SK-N-SH treated with all-trans-retinoic acid at 6 μM for 48 hours (cell line): Measurements from ENCODE around the gene SRBD1.

Source experiments
- ATAC-seq: fragments of 200-7000 bp; cut with Tn5 transposase; 3 replicates; pipeline ENCODE4 v1.9.1; 2020; ENCODE audit warnings: mild to moderate bottlenecking, moderate library complexity
- ARNTL ChIP-seq: fragments of 450-650 bp; formaldehyde crosslinking; IDR thresholded peaks from 2 replicates; pipeline ENCODE4 v1.5.0; 2020; ENCODE audit warnings: low read depth, mild to moderate bottlenecking, moderate library complexity, borderline replicate concordance
- BACH2 ChIP-seq: fragments of 250-450 bp; sonication (Bioruptor Pico); IDR thresholded peaks from 2 replicates; pipeline ENCODE4 v1.9.0; 2021; ENCODE audit warnings: mild to moderate bottlenecking, borderline replicate concordance
- CSDC2 ChIP-seq: fragments of 250-450 bp; sonication (Bioruptor Pico); IDR thresholded peaks from 2 replicates; pipeline ENCODE4 v1.5.0; 2020; ENCODE audit warnings: mild to moderate bottlenecking, moderate library complexity
- CSRNP3 ChIP-seq: fragments of 250-450 bp; sonication (Bioruptor Pico); IDR thresholded peaks from 2 replicates; pipeline ENCODE4 v1.5.1; 2021; ENCODE audit warnings: mild to moderate bottlenecking, moderate library complexity
- ESRRG ChIP-seq: fragments of 250-450 bp; sonication (Bioruptor Pico); IDR thresholded peaks from 2 replicates; pipeline ENCODE4 v1.6.1; 2021; ENCODE audit warnings: mild to moderate bottlenecking
- GLIS3 ChIP-seq: fragments of 250-450 bp; sonication (Bioruptor Pico); IDR thresholded peaks from 2 replicates; pipeline ENCODE4 v1.5.0; 2020; ENCODE audit warnings: mild to moderate bottlenecking, moderate library complexity
- ISL1 ChIP-seq: fragments of 250-450 bp; sonication (Bioruptor Pico); IDR thresholded peaks from 2 replicates; pipeline ENCODE4 v2.1.2; 2022; ENCODE audit warnings: mild to moderate bottlenecking, moderate library complexity
- OSR1 ChIP-seq: fragments of 250-450 bp; sonication (Bioruptor Pico); IDR thresholded peaks from 2 replicates; pipeline ENCODE4 v1.8.0; 2022; ENCODE audit warnings: moderate library complexity, mild to moderate bottlenecking, inconsistent platforms
- PATZ1 ChIP-seq: fragments of 250-450 bp; sonication (Bioruptor Pico); IDR thresholded peaks from 2 replicates; pipeline ENCODE4 v1.8.0; 2020; ENCODE audit warnings: mild to moderate bottlenecking, moderate library complexity, borderline replicate concordance
- PPARA ChIP-seq: fragments of 250-450 bp; sonication (Bioruptor Pico); IDR thresholded peaks from 2 replicates; pipeline ENCODE4 v1.5.0; 2020; ENCODE audit warnings: mild to moderate bottlenecking, borderline replicate concordance
- RARB ChIP-seq: fragments of 250-450 bp; sonication (Bioruptor Pico); IDR thresholded peaks from 2 replicates; pipeline ENCODE4 v1.8.0; 2021; ENCODE audit warnings: mild to moderate bottlenecking, moderate library complexity
- SNAI2 ChIP-seq: fragments of 250-450 bp; sonication (Bioruptor Pico); IDR thresholded peaks from 2 replicates; pipeline ENCODE4 v1.5.0; 2020; ENCODE audit warnings: mild to moderate bottlenecking, moderate library complexity
- TCF4 ChIP-seq: fragments of 250-450 bp; sonication (Bioruptor Pico); IDR thresholded peaks from 2 replicates; pipeline ENCODE4 v1.8.0; 2021; ENCODE audit warnings: mild to moderate bottlenecking, moderate library complexity, borderline replicate concordance
- TOX ChIP-seq: fragments of 250-450 bp; sonication (Bioruptor Pico); IDR thresholded peaks from 2 replicates; pipeline ENCODE4 v1.8.0; 2021; ENCODE audit warnings: mild to moderate bottlenecking, moderate library complexity, borderline replicate concordance
- TSHZ2 ChIP-seq: fragments of 250-450 bp; sonication (Bioruptor Pico); IDR thresholded peaks from 2 replicates; pipeline ENCODE4 v1.5.0; 2020; ENCODE audit warnings: mild to moderate bottlenecking, moderate library complexity
- ZC3H10 ChIP-seq: fragments of 250-450 bp; sonication (Bioruptor Pico); IDR thresholded peaks from 2 replicates; pipeline ENCODE4 v1.5.1; 2021; ENCODE audit warnings: mild to moderate bottlenecking, moderate library complexity
- ZFP3 ChIP-seq: fragments of 250-450 bp; sonication (Bioruptor Pico); IDR thresholded peaks from 2 replicates; pipeline ENCODE4 v1.5.0; 2020; ENCODE audit warnings: mild to moderate bottlenecking, moderate library complexity
- ZNF565 ChIP-seq: fragments of 450-650 bp; formaldehyde crosslinking; conservative IDR thresholded peaks from 2 replicates; pipeline ENCODE4 v1.5.0; 2020; ENCODE audit warnings: low read depth, mild to moderate bottlenecking, moderate library complexity
- ZNF70 ChIP-seq: fragments of 450-650 bp; formaldehyde crosslinking; IDR thresholded peaks from 2 replicates; pipeline ENCODE4 v1.5.0; 2020; ENCODE audit warnings: mild to moderate bottlenecking, moderate library complexity
- ZNF8 ChIP-seq: fragments of 450-650 bp; formaldehyde crosslinking; IDR thresholded peaks from 2 replicates; pipeline ENCODE4 v1.5.0; 2020; ENCODE audit warnings: mild to moderate bottlenecking, moderate library complexity
- TF ChIP-seq, protein P1 (sequence below): fragments of 250-450 bp; sonication (Bioruptor Pico); IDR thresholded peaks from 2 replicates; pipeline ENCODE4 v1.8.0; 2021; ENCODE audit warnings: low read depth, mild to moderate bottlenecking, moderate library complexity, borderline replicate concordance

The SRBD1 gene

GRCh38 chr2:45596761-45597160 lies 14.3 kb downstream of the SRBD1 start:
- no peak for ATAC-seq

GRCh38 chr2:45595721-45596435 lies 15.2 kb downstream of the SRBD1 start:
- TF ChIP-seq ARNTL (CRISPR knock-in tag), result no peak
- no peak for TF ChIP-seq OSR1 (CRISPR knock-in tag)
- no peak for TF ChIP-seq ZNF565 (CRISPR knock-in tag)
- TF ChIP-seq ZFP3 (CRISPR knock-in tag), result no peak
- ATAC-seq, result peak; percentile 68

More at GRCh38 chr2:45596761-45597160, 14.3 kb downstream of the SRBD1 start:
- TF ChIP-seq ZNF70 (CRISPR knock-in tag) (no peak), ISL1 (CRISPR knock-in tag) (no peak), ZNF8 (CRISPR knock-in tag) (no peak), RARB (CRISPR knock-in tag) (no peak), TOX (CRISPR knock-in tag) (no peak), TCF4 (no peak), SNAI2 (CRISPR knock-in tag) (no peak), PPARA (CRISPR knock-in tag) (no peak), GLIS3 (CRISPR knock-in tag) (no peak), CSRNP3 (CRISPR knock-in tag) (no peak)

- no peak for ATAC-seq
- TF ChIP-seq RARB (CRISPR knock-in tag), result no peak
- TF ChIP-seq ZNF565 (CRISPR knock-in tag), result no peak
- TF ChIP-seq, protein P1, sequence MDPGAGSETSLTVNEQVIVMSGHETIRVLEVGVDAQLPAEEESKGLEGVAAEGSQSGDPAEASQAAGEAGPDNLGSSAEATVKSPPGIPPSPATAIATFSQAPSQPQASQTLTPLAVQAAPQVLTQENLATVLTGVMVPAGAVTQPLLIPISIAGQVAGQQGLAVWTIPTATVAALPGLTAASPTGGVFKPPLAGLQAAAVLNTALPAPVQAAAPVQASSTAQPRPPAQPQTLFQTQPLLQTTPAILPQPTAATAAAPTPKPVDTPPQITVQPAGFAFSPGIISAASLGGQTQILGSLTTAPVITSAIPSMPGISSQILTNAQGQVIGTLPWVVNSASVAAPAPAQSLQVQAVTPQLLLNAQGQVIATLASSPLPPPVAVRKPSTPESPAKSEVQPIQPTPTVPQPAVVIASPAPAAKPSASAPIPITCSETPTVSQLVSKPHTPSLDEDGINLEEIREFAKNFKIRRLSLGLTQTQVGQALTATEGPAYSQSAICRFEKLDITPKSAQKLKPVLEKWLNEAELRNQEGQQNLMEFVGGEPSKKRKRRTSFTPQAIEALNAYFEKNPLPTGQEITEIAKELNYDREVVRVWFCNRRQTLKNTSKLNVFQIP (CRISPR knock-in tag), result no peak
- TF ChIP-seq SNAI2 (CRISPR knock-in tag), result no peak
- no peak for TF ChIP-seq PPARA (CRISPR knock-in tag)
- no peak for TF ChIP-seq ZC3H10
- TF ChIP-seq BACH2, result no peak
- no peak for TF ChIP-seq CSDC2
- no peak for TF ChIP-seq ZNF70 (CRISPR knock-in tag)
- no peak for TF ChIP-seq ESRRG (CRISPR knock-in tag)
- no peak for TF ChIP-seq OSR1 (CRISPR knock-in tag)
- TF ChIP-seq CSRNP3 (CRISPR knock-in tag), result no peak
- TF ChIP-seq PATZ1 (CRISPR knock-in tag), result no peak
- TF ChIP-seq TCF4, result no peak
- TF ChIP-seq GLIS3 (CRISPR knock-in tag), result no peak
Measured at GRCh38 chr2:45591073-45591472, 20.0 kb downstream of the SRBD1 start.

DNA sequence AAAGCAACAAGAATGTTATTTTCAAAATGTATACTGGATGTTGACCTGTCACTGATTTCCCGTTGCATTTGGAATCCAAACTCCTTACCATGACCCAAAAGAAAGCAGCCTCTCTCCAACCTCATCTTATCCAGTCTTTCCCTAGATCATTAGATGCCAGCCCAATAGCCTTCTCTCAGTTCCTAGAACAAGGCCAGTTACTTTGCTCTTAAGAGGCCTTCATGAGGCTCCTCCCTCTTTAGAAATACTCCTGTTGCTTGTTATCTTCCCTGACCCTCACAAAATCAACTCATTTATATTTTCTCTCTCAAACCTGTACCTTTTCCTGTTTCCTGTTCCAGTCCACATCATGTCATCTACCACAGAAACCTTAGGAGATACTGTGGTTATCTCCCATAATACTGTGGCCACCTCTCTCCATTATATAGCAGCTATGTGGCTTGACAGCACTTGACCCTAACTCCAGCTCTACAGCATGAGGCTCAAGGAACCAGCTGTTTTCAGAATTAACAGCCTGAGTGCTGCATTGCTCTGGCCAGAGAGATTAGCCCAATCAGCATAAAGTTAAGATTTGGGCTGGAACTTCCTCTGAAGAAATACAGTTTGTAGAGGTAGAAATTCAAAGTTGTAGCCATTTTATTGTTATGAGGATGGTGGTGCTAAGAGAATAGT lies 22.8 kb downstream of the SRBD1 start:
- TF ChIP-seq RARB (CRISPR knock-in tag) (no peak), CSRNP3 (CRISPR knock-in tag) (no peak), ZC3H10 (no peak), OSR1 (CRISPR knock-in tag) (no peak), TSHZ2 (CRISPR knock-in tag) (no peak), TCF4 (no peak), ISL1 (CRISPR knock-in tag) (no peak), PATZ1 (CRISPR knock-in tag) (no peak), ESRRG (CRISPR knock-in tag) (no peak)
- TF ChIP-seq, all 23 proteins: peak for 0
- ATAC-seq, result no peak
